ENCODE results near the gene TCP10L.
A peak's percentile ranks its signal among the peaks of the same experiment; 100 is the strongest.

Gene TCP10L

DNA sequence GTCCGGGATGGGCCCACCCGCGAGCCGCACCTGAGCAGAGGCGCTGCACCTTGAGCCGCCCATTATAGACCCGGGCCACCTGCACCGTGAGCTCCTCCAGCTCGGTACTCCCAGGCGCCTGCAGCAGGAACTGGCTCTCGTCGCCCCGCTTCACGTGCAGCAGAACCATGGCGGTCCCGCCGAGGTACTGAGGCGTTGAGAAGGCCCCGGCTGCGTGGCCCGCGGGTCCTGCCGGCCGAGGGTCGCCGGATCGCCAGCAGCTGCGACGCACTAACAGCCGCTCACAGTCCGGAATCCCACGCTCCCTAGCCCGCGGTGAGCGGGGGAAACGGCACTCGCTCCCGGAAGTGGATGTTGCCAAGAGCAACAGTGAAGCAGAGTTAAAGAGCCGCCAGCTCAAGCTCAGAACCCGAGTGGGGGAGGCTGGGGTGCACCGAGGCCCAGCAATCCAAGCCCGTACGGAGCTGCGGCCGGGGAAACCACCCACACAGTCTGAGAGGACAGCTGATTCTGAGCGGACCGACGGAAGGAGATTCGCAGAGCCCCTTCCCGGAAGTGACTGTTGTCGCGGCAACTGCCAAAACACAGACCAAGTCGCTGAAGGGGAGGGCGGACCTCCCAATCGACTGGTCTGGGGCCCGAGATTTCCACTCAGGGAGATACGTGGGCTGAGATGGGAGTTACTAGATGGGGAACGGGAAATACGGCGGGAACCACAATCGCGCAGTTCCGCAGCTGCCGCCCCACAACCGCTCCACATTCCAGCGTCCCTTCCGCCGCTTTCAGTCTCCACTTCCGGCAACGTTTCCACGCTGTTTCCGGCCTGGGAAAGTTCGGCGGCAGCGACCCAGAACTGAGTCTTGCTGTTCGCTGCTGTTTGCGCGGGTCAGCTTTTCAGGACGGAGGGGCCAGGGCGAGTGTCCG lies 27.0 kb upstream of the TCP10L start, which contains the start of gene CFAP298 (continued):
- TF ChIP-seq ZNF114 (tag by site-specific recombination; IDR thresholded peaks at IDR 0.05) = no peak
- TF ChIP-seq ZNF239 (tag by site-specific recombination; IDR thresholded peaks at IDR 0.05) = 0 out of 2 replicates have a peak, but pooled peaks have one; percentile 73
- peak; percentile 67; the same call in 1 of the 2 replicates for TF ChIP-seq MZF1 (tag by site-specific recombination; IDR thresholded peaks at IDR 0.05; ENCODE audit: borderline replicate concordance)
- no peak for TF ChIP-seq ZNF837 (tag by site-specific recombination; IDR thresholded peaks at IDR 0.05)
- TF ChIP-seq GLIS2 (tag by site-specific recombination; IDR thresholded peaks at IDR 0.05) = no peak
- no peak; the same call in none of the 2 replicates for TF ChIP-seq ZNF843 (tag by site-specific recombination; IDR thresholded peaks at IDR 0.05)
- TF ChIP-seq, protein P1, sequence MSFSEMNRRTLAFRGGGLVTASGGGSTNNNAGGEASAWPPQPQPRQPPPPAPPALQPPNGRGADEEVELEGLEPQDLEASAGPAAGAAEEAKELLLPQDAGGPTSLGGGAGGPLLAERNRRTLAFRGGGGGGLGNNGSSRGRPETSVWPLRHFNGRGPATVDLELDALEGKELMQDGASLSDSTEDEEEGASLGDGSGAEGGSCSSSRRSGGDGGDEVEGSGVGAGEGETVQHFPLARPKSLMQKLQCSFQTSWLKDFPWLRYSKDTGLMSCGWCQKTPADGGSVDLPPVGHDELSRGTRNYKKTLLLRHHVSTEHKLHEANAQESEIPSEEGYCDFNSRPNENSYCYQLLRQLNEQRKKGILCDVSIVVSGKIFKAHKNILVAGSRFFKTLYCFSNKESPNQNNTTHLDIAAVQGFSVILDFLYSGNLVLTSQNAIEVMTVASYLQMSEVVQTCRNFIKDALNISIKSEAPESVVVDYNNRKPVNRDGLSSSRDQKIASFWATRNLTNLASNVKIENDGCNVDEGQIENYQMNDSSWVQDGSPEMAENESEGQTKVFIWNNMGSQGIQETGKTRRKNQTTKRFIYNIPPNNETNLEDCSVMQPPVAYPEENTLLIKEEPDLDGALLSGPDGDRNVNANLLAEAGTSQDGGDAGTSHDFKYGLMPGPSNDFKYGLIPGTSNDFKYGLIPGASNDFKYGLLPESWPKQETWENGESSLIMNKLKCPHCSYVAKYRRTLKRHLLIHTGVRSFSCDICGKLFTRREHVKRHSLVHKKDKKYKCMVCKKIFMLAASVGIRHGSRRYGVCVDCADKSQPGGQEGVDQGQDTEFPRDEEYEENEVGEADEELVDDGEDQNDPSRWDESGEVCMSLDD (tag by site-specific recombination; IDR thresholded peaks at IDR 0.05) = peak; percentile 96
- peak; percentile 56; the same call in 1 of the 2 replicates for TF ChIP-seq ZNF184 (tag by site-specific recombination; IDR thresholded peaks at IDR 0.05)
- peak; percentile 97 for TF ChIP-seq ZSCAN23 (tag by site-specific recombination; IDR thresholded peaks at IDR 0.05)
- peak; percentile 62; the same call in 1 of the 2 replicates for TF ChIP-seq MYNN (tag by site-specific recombination; IDR thresholded peaks at IDR 0.05; ENCODE audit: borderline replicate concordance)
- TF ChIP-seq ZNF341 (tag by site-specific recombination; IDR thresholded peaks at IDR 0.05; ENCODE audit: low read depth) = peak; percentile 89
- TF ChIP-seq RBAK (tag by site-specific recombination; IDR thresholded peaks at IDR 0.05) = no peak
- no peak for TF ChIP-seq ZNF140 (tag by site-specific recombination; IDR thresholded peaks at IDR 0.05)
- TF ChIP-seq ZNF660 (tag by site-specific recombination; IDR thresholded peaks at IDR 0.05) = peak; percentile 98
- peak; percentile 99 for TF ChIP-seq ZNF324 (tag by site-specific recombination; IDR thresholded peaks at IDR 0.05)
- peak; percentile 36; the same call in 1 of the 2 replicates for TF ChIP-seq GFI1B (tag by site-specific recombination; IDR thresholded peaks at IDR 0.05)
- TF ChIP-seq ZNF521 (tag by site-specific recombination; IDR thresholded peaks at IDR 0.05) = no peak
- no peak; the same call in 1 of the 2 replicates for TF ChIP-seq ZNF704 (tag by site-specific recombination; IDR thresholded peaks at IDR 0.05)
- TF ChIP-seq ZNF37A (tag by site-specific recombination; IDR thresholded peaks at IDR 0.05) = no peak
- TF ChIP-seq, protein P2, sequence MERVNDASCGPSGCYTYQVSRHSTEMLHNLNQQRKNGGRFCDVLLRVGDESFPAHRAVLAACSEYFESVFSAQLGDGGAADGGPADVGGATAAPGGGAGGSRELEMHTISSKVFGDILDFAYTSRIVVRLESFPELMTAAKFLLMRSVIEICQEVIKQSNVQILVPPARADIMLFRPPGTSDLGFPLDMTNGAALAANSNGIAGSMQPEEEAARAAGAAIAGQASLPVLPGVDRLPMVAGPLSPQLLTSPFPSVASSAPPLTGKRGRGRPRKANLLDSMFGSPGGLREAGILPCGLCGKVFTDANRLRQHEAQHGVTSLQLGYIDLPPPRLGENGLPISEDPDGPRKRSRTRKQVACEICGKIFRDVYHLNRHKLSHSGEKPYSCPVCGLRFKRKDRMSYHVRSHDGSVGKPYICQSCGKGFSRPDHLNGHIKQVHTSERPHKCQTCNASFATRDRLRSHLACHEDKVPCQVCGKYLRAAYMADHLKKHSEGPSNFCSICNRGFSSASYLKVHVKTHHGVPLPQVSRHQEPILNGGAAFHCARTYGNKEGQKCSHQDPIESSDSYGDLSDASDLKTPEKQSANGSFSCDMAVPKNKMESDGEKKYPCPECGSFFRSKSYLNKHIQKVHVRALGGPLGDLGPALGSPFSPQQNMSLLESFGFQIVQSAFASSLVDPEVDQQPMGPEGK (tag by site-specific recombination; IDR thresholded peaks at IDR 0.05) = peak; percentile 98
- peak; percentile 59 for TF ChIP-seq ZNF366 (tag by site-specific recombination; conservative IDR thresholded peaks at IDR 0.05)
- TF ChIP-seq ZNF146 (tag by site-specific recombination; IDR thresholded peaks at IDR 0.05) = peak; percentile 70
- no peak for TF ChIP-seq ZNF596 (tag by site-specific recombination; IDR thresholded peaks at IDR 0.05)
- peak; percentile 97; the same call in 1 of the 2 replicates for TF ChIP-seq TRIM28 (IDR thresholded peaks at IDR 0.05; ENCODE audit: borderline replicate concordance, low read length)
- no peak for TF ChIP-seq ZNF530 (tag by site-specific recombination; IDR thresholded peaks at IDR 0.05; ENCODE audit: low read depth)
- TF ChIP-seq ZNF768 (tag by site-specific recombination; IDR thresholded peaks at IDR 0.05) = no peak
- TF ChIP-seq ZNF518A (tag by site-specific recombination; conservative IDR thresholded peaks at IDR 0.05; ENCODE audit: low read depth) = peak; percentile 98
- no peak for TF ChIP-seq ZNF404 (tag by site-specific recombination; IDR thresholded peaks at IDR 0.05)
- peak; percentile 92 for TF ChIP-seq PRDM1 (tag by site-specific recombination; IDR thresholded peaks at IDR 0.05)
- TF ChIP-seq ZBTB48 (tag by site-specific recombination; IDR thresholded peaks at IDR 0.05) = peak; percentile 67
